Head of caudate nucleus (tissue), 42 donors: Measurements from ENCODE around the gene PIK3CD.
"Not testable (repeated sequence)": the region's sequence is repeated elsewhere in the genome, so short reads cannot be mapped to it uniquely, and the experiment has no call there.

Experiments used
- DNase-seq, 42 donors: peaks; one replicate each; pipeline versions ENCODE4 v3.0.0 to v3.0.0-alpha.2; 2020 to 2021; ENCODE audit warnings: mixed read lengths in 7 of 42
- intact Hi-C: fragments of 100-400 bp; cut with DNase I; formaldehyde crosslinking; loops from one replicate; pipeline ENCODE4 v1.15.0; 2022

PIK3CD gene

GRCh38 chr1:9748391-9748790 is 96.9 kb downstream of the PIK3CD start:
- DNase-seq, intact Hi-C loops: not testable (repeated sequence)

- no peak for DNase-seq
- intact Hi-C loops: no loop called here
Observed at GRCh38 chr1:9749361-9749760, 97.8 kb downstream of the PIK3CD start.

DNA sequence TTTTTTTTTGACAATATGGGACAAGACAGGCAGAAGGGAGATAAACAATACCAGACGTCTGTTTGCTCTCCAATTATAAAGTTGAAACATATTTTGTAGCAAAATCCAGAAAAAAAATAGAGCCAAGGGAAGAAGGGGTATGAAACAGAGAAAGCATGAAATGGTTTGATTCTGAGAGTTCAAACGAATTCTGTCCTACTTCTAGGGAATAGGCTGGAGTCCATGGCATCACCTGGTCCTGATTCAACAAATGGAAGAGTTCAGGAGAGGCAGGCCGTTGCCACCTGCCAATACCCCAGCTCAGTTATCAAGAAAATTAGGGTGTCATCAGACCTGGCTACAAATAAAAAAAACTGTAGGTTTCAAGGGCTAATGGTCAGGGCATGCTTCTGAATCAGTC is 100.4 kb downstream of the PIK3CD start:
- intact Hi-C loops: no loop called here
- no peak for DNase-seq

- peak in 10 of 42 donors; percentile 26 to 70 (median 40) for DNase-seq
- intact Hi-C loops: no loop called here
Observed at GRCh38 chr1:9753121-9753531, 101.6 kb downstream of the PIK3CD start.

DNA sequence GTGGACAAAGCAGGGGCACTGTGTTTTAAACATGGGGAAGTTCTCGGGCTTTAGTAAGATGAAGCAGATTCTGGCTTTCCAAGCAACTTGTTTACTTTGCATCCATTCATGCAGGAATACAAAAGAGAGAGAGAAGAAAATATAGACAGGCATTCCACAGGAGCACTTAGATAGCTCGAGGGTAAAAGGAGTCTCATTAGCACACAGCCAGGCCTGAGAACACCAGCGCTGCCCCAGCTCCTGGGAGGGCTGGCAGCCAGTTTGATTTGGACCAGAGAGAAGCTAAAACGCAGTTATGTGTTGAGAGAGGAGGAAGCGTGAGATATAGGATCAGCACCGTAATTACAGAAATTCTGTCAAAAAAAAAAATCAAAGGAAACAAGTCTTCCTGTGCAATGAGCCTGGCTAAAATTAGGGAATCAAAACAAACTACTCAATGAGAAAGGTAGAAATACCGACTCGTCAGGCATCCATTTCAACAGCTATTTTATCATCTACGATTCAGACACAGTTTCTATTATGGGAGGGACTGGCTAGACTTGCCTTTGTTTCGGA is 104.0 kb downstream of the PIK3CD start:
- no peak for DNase-seq
- intact Hi-C loops: no loop called here

DNA sequence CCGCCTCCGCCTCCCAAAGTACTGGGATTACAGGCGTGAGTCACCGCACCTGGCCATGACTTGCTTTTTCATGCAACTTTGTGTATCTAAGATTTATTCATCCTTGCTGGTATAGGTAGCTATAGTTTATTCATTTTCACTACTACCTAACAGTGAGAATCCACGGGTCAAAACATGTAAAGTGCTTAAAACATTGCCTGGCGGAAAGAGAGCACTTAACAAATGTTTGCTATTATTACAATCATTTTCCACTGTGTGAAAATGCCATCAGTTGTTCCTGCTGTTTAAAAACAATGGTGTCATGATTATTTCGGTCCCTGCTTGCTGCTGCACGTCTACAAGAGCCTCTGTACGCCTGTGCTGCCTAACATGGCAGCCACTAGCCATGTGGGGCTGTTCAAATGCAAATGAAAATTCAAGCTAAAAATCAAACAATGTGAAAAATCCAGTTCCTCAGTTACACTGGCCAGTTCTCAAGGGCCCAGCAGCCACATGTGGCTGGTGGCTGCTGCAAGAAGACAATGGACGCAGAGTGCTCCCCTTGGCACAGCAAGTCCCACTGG is 107.1 kb downstream of the PIK3CD start:
- peak in 8 of 42 donors; percentile 11 to 56 (median 27) for DNase-seq
- intact Hi-C loops: no loop called here

DNA sequence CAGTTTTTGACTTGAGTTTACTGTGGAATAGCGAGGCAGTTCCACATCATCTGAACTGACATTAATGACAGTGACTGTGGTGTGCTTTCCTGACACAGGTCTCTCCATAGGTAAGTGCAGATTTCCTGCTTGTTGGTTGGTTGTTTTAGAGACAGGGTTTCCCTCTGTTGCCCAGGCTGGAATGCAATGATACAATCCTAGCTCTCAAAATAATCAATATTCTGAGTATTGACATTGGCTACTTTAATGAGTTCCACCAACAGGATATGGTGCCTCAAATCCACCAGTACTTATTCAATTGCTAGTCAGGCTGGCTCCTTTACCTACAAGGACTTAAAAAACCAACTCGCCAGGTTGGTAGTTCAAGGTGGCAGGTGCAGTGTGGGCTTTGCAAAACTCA is 108.4 kb downstream of the PIK3CD start:
- intact Hi-C loops: no loop called here
- no peak for DNase-seq

GRCh38 chr1:9760824-9761223 is 109.3 kb downstream of the PIK3CD start:
- intact Hi-C loops: no loop called here
- peak in 5 of 42 donors; percentile 26 to 60 (median 32) for DNase-seq

- intact Hi-C loops: no loop called here
- DNase-seq: peak in 1 of 42 donors; percentile 26
Observed at GRCh38 chr1:9761855-9762254, 110.3 kb downstream of the PIK3CD start.

- DNase-seq, intact Hi-C loops: not testable (repeated sequence)
Observed at GRCh38 chr1:9762446-9762845, 110.9 kb downstream of the PIK3CD start.

GRCh38 chr1:9763914-9764313 is 112.4 kb downstream of the PIK3CD start:
- intact Hi-C loops: no loop called here
- DNase-seq: no peak

DNA sequence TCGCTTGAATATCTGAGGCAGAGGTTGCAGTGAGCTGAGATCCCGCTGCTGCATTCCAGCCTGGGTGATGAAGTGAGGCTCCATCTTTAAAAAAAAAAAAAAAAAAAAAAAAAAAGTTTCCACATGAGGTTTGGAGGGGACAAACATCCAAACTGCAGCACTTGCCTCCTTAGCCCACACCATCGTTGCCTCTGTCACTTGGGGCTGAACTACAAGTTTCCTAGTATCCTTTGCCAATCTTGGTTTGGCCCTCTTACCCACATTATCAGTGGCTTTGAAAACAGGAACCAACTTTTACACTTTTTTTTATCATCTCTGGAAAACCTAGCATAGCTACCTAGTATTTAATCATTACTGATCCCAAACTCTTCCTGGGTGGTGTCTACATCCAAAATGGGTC is 113.0 kb downstream of the PIK3CD start:
- intact Hi-C loops: no loop called here
- DNase-seq: no peak

DNA sequence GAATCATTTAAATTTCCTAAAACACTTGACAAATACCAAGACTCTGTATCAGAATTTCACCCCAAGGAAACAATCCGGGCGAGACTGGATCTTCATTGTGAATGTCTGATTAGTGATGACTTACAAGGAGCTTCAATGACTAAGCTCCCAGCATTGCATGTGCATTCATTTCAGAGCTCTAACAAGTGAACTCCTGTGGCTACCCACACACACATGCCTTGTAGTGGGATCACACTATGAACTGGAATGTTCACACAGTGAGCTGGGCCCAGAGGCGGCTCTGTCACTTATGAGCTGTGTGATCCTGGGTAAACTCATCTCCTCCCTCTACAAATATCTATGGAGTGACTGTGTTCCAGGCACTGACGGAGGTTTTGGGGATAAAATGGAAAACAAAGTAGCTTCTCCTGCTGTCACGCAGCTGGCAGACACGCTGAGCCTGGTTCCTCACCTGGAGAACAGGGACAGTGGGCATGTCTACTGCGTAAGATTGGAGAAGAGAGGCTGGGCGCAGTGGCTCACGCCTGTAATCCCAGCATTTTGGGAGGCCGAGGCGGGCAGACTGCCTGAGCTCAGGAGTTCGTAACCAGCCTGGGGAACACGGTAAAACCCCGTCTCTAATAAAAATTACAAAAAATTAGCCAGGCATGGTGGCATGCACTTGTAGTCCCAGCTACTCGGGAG is 115.4 kb downstream of the PIK3CD start:
- intact Hi-C loops: no loop called here
- peak in 33 of 42 donors; percentile 6 to 85 (median 46) for DNase-seq

DNA sequence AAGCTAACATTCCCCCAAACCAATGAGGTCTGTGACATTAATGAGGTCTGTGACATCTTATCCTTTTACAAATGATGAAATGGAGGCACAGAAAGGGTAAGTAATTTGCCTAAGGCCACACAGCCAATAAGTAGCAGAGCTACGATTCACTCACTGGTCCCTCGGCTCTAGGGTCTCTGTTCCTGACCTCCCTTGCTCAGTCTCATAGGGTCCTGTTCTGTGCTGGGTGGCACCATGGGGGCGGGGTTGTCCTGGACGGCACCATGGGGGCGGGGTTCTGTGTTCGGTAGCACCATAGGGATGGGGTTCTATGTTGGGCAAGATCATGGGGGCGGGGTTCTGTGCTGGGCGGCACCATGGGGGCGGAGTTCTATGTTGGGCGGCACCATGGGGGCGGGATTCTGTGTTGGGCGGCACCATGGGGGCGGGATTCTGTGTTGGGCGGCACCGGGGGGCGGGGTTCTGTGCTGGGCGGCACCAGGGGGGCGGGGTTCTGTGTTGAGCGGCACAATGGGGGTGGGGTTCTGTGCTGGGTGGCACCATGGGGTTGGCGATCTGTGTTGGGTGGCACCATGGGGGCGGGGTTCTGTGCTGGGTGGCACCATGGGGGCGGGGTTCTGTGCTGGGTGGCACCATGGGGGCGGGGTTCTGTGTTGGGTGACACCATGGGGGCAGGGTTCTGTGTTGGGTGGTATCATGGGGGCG is 116.6 kb downstream of the PIK3CD start:
- intact Hi-C loops: no loop called here
- DNase-seq: peak in 1 of 42 donors; percentile 24

GRCh38 chr1:9768983-9769382 is 117.5 kb downstream of the PIK3CD start:
- DNase-seq: no peak
- intact Hi-C loops: no loop called here

GRCh38 chr1:9770298-9770697 is 118.8 kb downstream of the PIK3CD start:
- intact Hi-C loops: no loop called here
- peak in 1 of 42 donors; percentile 13 for DNase-seq

- no peak for DNase-seq
Observed at GRCh38 chr1:9774712-9775679, 123.5 kb downstream of the PIK3CD start.

GRCh38 chr1:9776685-9777084 is 125.2 kb downstream of the PIK3CD start:
- intact Hi-C loops: no loop called here
- no peak for DNase-seq

More at GRCh38 chr1:9774712-9775679, 123.5 kb downstream of the PIK3CD start:
- intact Hi-C loops: no loop called here
